ENCODE results near the gene SLC25A21.

SLC25A21 gene

DNA sequence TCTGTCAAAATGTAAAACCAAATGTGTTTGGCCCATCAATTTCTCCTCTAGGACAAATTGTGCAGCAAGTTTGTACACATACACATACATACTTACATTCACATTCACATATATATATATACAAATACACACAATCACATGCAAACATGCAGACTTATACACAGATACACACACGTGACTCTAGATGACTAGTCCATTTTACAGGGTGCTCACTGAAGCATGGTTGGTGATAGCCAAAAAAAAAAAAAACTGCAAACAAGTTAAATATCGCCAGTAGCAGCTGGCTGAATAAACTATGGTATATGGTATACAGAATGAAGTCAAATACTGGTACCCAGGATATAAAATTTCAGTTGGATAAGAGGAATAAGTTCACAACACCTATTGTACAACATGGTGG is 77.9 kb downstream of the SLC25A21 start:
- Histone ChIP-seq H3K9me3 (ENCODE audit: control insufficient read depth, insufficient read depth, low read depth, low read length) (no peaks in the 10 kb centered on the region), H3K4me3 (ENCODE audit: low read depth, low read length) (no peak overlapping the region), H3K4me1 (ENCODE audit: control insufficient read depth, insufficient read depth, low read length) (peaks cover 11% of the 10 kb centered on the region; the same call in 1 of the 2 replicates), H3K27ac (ENCODE audit: extremely low read depth, low read depth, low read length) (no peak overlapping the region), H3K36me3 (ENCODE audit: control insufficient read depth in 2 of 2, insufficient read depth in 1 of 2, low read length in 2 of 2) (no peaks in the 10 kb centered on the region)
- POLR2A ChIA-PET: no interaction called here
- TF ChIP-seq WT1 (tag by site-specific recombination; IDR thresholded peaks at IDR 0.05) (no peak), SALL2 (tag by site-specific recombination; IDR thresholded peaks at IDR 0.05; ENCODE audit: borderline replicate concordance) (no peak)
- CTCF ChIA-PET: interaction anchor here (0.6 to 0.7 kb wide), 2 partner anchors 73 to 142 kb away, joined by 3 read pairs; no protein-coding TSS in a partner anchor

GRCh38 chr14:37093364-37093763 is 79.0 kb downstream of the SLC25A21 start:
- peaks cover 20% of the 10 kb centered on the region; the same call in 1 of the 2 replicates for H3K4me1 ChIP-seq (ENCODE audit: control insufficient read depth, insufficient read depth, low read length)
- TF ChIP-seq ZNF19 (tag by site-specific recombination; IDR thresholded peaks at IDR 0.05; ENCODE audit: low read depth): no peak
- no peak for TF ChIP-seq ZNF2 (tag by site-specific recombination; IDR thresholded peaks at IDR 0.05)
- no peak for TF ChIP-seq ZNF341 (tag by site-specific recombination; IDR thresholded peaks at IDR 0.05; ENCODE audit: low read depth)
- no peak for TF ChIP-seq WT1 (tag by site-specific recombination; IDR thresholded peaks at IDR 0.05)
- TF ChIP-seq, protein P1, sequence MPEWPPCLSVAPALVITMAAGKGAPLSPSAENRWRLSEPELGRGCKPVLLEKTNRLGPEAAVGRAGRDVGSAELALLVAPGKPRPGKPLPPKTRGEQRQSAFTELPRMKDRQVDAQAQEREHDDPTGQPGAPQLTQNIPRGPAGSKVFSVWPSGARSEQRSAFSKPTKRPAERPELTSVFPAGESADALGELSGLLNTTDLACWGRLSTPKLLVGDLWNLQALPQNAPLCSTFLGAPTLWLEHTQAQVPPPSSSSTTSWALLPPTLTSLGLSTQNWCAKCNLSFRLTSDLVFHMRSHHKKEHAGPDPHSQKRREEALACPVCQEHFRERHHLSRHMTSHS (tag by site-specific recombination; IDR thresholded peaks at IDR 0.05): no peak
- TF ChIP-seq ZNF654 (tag by site-specific recombination; IDR thresholded peaks at IDR 0.05; ENCODE audit: low read depth): no peak
- no peak for TF ChIP-seq TCF7L2 (IDR thresholded peaks at IDR 0.05; ENCODE audit: borderline replicate concordance, low read depth, low read length)
- TF ChIP-seq ZNF280C (tag by site-specific recombination; IDR thresholded peaks at IDR 0.05): no peak
- TF ChIP-seq, protein P2, sequence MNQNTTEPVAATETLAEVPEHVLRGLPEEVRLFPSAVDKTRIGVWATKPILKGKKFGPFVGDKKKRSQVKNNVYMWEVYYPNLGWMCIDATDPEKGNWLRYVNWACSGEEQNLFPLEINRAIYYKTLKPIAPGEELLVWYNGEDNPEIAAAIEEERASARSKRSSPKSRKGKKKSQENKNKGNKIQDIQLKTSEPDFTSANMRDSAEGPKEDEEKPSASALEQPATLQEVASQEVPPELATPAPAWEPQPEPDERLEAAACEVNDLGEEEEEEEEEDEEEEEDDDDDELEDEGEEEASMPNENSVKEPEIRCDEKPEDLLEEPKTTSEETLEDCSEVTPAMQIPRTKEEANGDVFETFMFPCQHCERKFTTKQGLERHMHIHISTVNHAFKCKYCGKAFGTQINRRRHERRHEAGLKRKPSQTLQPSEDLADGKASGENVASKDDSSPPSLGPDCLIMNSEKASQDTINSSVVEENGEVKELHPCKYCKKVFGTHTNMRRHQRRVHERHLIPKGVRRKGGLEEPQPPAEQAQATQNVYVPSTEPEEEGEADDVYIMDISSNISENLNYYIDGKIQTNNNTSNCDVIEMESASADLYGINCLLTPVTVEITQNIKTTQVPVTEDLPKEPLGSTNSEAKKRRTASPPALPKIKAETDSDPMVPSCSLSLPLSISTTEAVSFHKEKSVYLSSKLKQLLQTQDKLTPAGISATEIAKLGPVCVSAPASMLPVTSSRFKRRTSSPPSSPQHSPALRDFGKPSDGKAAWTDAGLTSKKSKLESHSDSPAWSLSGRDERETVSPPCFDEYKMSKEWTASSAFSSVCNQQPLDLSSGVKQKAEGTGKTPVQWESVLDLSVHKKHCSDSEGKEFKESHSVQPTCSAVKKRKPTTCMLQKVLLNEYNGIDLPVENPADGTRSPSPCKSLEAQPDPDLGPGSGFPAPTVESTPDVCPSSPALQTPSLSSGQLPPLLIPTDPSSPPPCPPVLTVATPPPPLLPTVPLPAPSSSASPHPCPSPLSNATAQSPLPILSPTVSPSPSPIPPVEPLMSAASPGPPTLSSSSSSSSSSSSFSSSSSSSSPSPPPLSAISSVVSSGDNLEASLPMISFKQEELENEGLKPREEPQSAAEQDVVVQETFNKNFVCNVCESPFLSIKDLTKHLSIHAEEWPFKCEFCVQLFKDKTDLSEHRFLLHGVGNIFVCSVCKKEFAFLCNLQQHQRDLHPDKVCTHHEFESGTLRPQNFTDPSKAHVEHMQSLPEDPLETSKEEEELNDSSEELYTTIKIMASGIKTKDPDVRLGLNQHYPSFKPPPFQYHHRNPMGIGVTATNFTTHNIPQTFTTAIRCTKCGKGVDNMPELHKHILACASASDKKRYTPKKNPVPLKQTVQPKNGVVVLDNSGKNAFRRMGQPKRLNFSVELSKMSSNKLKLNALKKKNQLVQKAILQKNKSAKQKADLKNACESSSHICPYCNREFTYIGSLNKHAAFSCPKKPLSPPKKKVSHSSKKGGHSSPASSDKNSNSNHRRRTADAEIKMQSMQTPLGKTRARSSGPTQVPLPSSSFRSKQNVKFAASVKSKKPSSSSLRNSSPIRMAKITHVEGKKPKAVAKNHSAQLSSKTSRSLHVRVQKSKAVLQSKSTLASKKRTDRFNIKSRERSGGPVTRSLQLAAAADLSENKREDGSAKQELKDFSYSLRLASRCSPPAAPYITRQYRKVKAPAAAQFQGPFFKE (tag by site-specific recombination; IDR thresholded peaks at IDR 0.05; ENCODE audit: borderline replicate concordance): no peak
- TF ChIP-seq ZNF239 (tag by site-specific recombination; IDR thresholded peaks at IDR 0.05): no peak
- TF ChIP-seq, protein P3, sequence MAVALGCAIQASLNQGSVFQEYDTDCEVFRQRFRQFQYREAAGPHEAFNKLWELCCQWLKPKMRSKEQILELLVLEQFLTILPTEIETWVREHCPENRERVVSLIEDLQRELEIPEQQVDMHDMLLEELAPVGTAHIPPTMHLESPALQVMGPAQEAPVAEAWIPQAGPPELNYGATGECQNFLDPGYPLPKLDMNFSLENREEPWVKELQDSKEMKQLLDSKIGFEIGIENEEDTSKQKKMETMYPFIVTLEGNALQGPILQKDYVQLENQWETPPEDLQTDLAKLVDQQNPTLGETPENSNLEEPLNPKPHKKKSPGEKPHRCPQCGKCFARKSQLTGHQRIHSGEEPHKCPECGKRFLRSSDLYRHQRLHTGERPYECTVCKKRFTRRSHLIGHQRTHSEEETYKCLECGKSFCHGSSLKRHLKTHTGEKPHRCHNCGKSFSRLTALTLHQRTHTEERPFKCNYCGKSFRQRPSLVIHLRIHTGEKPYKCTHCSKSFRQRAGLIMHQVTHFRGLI (tag by site-specific recombination; IDR thresholded peaks at IDR 0.05): no peak
- no peak for TF ChIP-seq KLF10 (tag by site-specific recombination; IDR thresholded peaks at IDR 0.05)
- TF ChIP-seq ZNF132 (tag by site-specific recombination; IDR thresholded peaks at IDR 0.05; ENCODE audit: borderline replicate concordance): no peak
- no peak for TF ChIP-seq TSHZ1 (tag by site-specific recombination; IDR thresholded peaks at IDR 0.05; ENCODE audit: borderline replicate concordance)
- ChIA-PET CTCF (interaction anchor here (0.7 kb wide), 1 partner anchor 24 kb away, joined by 5 read pairs; no protein-coding TSS in a partner anchor), POLR2A (no interaction called here)
- no peak overlapping the region for H3K4me3 ChIP-seq (ENCODE audit: low read depth, low read length)
- H3K36me3 ChIP-seq (ENCODE audit: control insufficient read depth in 2 of 2, insufficient read depth in 1 of 2, low read length in 2 of 2): no peaks in the 10 kb centered on the region
- no peak overlapping the region for H3K27ac ChIP-seq (ENCODE audit: extremely low read depth, low read depth, low read length)
- no peaks in the 10 kb centered on the region for H3K9me3 ChIP-seq (ENCODE audit: control insufficient read depth, insufficient read depth, low read depth, low read length)
